Activated CD4-positive, alpha-beta T cell treated with anti-CD3 and anti-CD28 coated beads, Interleukin-2, amount 50 U/mL, for 24 hours (primary cell): ENCODE data around the gene SYT12.
A peak's percentile ranks its signal among the peaks of the same experiment; 100 is the strongest.

Source experiments
- DNase-seq, 2 donors: peaks; one replicate each; pipeline ENCODE4 v3.0.0-alpha.2; 2020; ENCODE audit warnings: low read depth in 1 of 2, low spot score in 1 of 2

The SYT12 gene

GRCh38 chr11:67054836-67055523 is 32.0 kb downstream of the SYT12 start:
- DNase-seq: no peak

- no peak for DNase-seq
Measured at GRCh38 chr11:67055812-67056211, 32.9 kb downstream of the SYT12 start.

DNA sequence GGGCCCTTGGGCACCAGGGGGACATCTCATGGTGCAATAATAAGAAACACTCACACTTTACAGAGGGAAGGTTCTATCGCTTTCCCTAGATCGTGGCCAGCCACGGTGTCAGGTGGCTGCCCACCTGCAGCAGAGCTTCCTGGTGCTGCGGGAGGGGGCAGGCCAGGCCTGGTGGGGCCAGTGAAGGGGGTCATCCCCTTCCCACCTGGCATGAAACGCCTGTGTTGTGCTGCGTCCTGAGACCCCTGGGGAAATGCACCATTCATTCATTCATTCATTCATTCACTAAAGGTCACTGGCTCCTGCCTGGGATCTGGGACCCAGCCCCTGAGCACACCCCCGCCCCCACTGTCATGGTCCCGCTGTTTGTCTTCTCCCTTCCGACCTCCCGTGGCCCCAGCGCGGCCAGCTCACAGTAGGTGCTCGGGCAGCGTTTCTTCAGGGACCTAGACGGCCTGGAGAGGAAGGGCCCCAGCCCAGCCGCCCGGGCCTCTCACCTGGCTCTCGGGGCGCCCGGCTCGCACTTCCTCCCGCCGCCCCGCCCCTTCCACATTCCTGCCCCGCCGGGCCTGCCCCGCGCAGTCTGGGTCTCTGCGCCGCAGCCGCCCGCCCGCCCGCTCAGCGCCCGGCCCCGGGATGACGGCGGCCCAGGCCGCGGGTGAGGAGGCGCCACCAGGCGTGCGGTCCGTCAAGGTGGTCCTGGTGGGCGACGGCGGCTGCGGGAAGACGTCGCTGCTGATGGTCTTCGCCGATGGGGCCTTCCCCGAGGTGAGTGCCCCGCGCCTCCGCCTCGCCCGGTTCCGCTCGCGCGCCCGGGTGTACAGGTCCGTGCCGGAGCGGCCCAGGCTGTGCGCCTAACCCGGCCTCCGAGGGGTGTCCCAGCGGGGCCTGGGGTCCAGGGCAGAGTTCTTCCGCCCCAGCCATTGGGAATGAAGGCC is 33.6 kb downstream of the SYT12 start, which contains the start of gene RHOD:
Gene RHOD (plus strand): TSS at position 581 of the 938 bp plus-strand sequence. CDS start 56 bp downstream, at position 637.
- no peak for DNase-seq

DNA sequence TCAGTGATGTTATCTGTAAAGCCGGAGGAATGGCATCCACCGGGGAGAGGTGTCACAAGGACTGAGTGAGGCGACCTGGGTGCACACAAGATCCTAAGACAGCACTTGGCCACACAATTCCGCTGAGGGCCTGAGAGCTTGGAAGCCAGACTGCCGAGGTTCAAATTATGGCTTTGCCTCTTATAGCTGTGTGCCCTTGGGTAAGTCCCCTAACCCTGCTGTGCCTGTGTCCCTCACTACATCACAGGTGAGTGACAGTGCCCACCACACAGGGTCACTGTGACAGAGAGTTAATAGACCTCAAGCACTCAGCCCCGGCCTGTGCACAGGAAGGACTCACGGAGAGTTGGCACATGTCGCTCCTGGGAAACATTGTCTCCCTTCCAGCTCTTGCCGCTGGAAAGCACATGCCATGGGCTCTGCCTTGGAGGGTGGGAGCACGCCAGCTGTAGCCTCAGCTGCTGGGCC is 34.3 kb downstream of the SYT12 start:
- no peak for DNase-seq

GRCh38 chr11:67058506-67058905 is 35.6 kb downstream of the SYT12 start:
- DNase-seq: no peak

GRCh38 chr11:67059671-67060070 is 36.7 kb downstream of the SYT12 start:
- DNase-seq: no peak

GRCh38 chr11:67060111-67060522 is 37.2 kb downstream of the SYT12 start:
- DNase-seq: no peak

DNA sequence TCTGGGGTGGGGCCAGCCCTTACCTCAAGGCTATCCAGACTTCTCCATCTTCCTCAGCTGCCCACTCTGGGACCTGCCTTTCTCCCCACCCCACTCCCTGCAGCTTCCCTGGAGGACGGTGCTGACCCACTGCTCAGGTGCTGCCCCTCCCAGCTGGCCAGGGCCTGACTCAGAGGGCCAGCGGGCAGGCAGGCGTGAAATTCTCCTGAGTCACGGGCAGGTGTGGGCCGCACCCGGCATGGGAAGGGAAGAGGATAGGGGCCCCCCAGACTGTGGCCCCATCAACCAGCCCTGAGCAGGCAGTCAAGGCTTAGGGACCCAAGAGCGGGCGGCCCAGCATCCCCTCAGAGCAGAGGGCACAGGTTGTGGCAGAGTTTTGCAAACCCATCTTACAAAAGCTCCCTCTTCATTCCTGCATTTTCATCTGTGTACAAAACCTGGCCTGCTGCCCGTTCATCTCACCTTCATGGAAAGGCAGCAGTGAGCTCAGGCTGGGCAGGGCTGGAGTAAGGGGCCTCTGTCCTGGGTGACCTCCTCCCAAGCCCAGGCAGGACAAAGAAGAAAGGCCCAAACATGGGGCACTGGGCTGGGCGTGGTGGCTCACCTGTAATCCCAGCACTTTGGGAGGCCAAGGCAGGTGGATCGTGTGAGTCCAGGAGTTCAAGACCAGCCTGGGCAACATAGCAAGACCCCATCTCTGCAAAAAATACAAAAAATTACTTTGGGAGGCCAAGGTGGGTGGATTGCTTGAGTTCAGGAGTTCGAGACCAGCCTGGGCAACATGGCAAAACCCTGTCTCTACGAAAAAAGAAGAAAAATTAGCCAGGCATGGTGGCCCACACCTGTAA is 39.8 kb downstream of the SYT12 start:
- no peak for DNase-seq

GRCh38 chr11:67066333-67066709 is 43.4 kb downstream of the SYT12 start:
- no peak for DNase-seq

DNA sequence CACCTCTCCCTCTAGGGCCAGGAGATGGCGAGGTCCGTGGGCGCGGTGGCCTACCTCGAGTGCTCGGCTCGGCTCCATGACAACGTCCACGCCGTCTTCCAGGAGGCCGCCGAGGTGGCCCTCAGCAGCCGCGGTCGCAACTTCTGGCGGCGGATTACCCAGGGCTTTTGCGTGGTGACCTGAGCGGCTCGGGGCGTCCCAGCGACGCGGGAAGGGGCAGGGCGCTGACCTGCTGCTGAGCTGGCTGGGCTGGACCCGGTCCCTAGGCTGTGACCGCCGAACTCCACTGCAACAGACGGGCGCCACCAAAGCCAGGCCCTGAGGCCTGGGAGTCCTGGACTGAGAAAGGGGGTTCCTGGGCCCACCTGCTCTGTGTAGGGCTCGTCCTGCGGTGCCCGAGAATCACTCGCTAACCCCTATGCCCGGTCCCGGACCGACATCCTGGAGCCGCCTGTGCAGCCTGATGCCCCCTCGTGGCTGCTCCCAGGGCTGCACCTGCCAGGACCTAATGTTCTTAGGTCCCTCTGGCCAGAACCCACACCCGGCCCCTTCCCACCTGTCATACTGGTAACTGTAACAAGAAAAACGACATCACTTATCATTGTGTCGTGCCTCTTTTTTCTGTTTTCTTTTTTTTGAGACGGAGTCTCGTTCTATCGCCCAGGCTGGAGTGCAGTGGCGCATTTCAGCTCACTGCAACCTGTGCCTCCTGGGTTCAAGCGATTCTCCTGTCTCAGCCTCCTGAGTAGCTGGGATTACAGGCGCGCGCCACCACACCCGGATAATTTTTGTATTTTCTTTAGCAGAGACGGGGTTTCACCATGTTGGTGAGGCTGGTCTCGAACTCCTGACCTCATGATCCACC is 48.7 kb downstream of the SYT12 start:
- DNase-seq: peak; percentile 50 to 56

- no peak for DNase-seq
Measured at GRCh38 chr11:67072295-67072694, 49.4 kb downstream of the SYT12 start.

GRCh38 chr11:67073908-67074307 is 51.0 kb downstream of the SYT12 start:
- no peak for DNase-seq

- no peak for DNase-seq
Measured at GRCh38 chr11:67076202-67076601, 53.3 kb downstream of the SYT12 start.

DNA sequence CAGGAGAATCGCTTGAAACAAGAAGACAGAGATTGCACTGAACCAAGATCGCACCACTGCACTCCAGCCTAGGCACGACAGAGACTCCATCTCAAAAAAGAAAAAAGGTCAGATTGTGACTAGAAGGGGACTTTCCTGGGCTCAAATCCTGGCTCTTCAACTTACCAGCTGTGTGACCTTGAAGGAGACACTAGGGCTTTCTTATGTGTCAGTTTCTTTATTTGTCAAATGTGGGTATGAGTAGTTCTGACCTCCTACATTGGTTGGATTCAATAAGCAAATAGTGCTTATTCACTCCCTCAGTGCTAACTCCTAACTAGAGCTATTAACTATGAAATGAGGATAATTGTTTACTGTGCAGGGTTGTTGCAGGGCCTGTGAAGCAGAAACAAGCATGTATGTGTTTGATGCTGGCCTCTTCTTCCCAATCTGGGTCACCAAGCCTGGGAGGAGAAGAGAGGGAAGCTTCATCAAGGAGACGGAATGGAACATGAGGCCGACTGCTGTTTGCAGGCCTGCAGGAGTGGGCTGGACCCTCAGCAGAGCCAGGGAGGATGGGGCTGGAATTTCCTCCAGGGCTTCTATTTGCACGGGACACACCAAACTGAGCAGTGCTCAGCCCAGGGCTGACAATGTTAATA is 56.3 kb downstream of the SYT12 start:
- no peak for DNase-seq

DNA sequence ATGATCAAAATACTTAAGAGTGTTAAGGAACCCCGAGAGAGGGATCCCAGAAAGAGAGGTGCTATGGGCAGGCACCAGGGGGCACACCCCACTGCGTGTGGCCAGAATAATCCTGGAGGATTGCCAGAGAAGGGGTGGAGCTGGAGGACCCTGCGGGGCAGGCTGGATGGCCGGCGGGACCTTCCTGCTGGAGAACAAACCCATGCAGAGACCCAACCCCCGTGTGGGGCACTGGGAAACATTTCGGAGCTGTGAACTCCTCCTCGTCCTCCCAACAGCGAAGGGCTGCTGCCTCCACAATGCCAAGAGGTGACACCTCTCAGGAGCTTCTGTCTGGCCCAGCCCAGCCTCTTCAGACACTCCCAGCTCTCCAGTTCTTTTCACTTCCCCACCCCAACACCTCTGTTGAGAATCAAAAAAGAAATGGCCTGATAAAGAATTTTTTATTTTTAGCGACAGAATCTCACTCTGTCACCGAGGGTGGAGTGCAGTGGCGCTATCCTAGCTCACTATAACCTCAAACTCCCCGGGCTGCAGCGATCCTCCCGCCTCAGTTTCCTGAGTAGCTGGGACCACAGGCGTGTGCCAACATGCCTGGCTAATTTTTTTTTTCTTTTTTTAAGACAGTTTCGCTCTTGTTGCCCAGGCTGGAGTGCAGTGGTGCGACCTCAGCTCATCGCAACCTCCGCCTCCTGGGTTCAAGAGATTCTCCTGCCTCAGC is 59.3 kb downstream of the SYT12 start:
- DNase-seq: no peak

DNA sequence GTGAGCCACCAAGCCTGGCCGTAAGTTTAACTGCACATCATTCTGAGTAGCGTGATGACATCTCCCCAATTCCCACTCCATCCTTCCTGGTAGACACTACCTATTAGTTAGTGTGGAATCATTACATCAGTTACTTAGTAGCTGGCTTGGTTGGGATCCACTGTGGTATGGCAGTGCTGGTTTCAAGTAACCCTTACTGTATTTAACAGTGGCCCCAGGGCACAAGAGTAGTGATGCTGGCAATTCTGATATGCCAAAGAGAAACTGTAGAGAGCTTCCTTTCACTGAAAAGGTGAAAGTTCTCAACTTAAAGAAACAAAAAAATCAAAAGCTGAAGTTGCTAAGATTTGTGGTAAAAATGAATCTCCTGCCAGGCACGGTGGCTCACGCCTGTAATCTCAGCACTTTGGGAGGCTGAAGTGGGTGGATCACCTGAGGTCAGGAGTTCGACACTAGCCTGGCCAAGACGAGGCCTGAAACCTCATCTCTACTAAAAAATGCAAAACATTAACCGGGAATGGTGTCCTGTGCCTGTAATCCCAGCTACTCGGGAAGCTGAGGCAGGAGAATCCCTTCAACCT is 60.9 kb downstream of the SYT12 start:
- no peak for DNase-seq

DNA sequence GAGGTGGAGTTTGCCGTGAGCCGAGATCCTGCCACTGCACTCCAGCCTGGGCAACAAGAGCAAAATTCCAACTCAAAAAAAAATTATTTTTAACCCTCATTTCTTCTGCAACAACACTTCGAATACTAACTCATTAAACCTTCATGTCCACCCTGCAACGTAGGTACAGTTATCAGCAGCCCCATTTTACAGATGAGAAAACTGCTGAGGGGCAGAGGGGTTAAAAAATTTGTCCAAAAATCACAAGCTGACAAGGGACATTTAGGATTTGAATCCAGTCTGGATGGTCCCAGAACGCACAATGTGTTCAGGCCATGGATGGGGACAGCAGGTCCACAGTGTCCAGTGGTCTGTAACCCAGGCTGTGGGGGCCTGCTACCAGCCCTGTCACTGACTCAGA is 62.7 kb downstream of the SYT12 start:
- no peak for DNase-seq

DNA sequence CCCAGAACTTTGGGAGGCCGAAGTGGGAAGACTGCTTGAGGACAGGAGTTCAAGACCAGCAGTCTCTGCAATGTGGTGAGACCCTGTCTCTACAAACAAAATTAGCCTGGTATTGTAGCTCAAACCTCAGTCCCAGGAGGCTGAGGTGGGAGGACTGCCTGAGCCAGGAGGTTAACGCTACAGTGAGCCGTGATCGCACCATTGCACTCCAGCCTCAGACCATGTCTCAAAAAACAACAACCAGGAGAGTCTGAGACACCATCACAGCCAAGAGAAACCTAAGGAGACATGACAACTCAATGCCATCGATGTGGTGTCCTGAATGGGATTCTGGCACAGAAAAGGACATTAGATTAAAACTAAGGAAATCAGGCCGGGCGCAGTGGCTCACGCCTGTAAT is 67.8 kb downstream of the SYT12 start:
- DNase-seq: no peak

DNA sequence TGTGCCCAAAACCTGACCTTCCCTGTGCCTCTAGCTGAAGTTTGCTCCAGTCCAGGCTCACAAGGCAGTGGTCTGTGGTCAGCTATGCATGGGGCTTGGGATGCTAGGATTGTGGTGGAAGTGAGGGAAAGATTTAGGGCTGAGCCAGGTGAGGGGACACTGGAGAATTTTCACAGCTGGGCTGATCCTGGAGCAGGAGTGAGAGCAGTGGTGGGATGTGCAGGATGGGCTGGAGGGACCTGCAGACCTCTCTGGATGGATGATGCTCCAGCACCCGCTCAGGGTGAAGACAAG is 72.2 kb downstream of the SYT12 start:
- DNase-seq: no peak
